Astrocyte (in vitro differentiated cells and primary cell): ENCODE measurements around the gene UBR1. TPM values are rescaled to one million over a fixed set of nuclear protein-coding genes. Genes with fewer than 3 reads are reported as not detected.

Experiments
- DNase-seq: peaks from one replicate; pipeline ENCODE4 v3.0.0-alpha.2; 2010; ENCODE audit warnings: low read depth
- FAIRE-seq: peaks from 2 replicates; lab custom pipeline; 2011; peaks lifted over from hg19 to GRCh38; lab: Jason Lieb, UNC
- H2AFZ ChIP-seq: 2 replicates; pipeline ENCODE4 v1.6.0; 2012; ENCODE audit warnings: low read depth, low read length, inconsistent platforms
- H3K27ac ChIP-seq: 2 replicates; pipeline ENCODE4 v1.5.1; 2011; ENCODE audit warnings: low read depth, low read length, inconsistent platforms
- H3K27me3 ChIP-seq: 2 replicates; pipeline ENCODE4 v1.6.0; 2011; ENCODE audit warnings: low read length, inconsistent platforms; ENCODE audit not compliant: insufficient read depth
- H3K36me3 ChIP-seq: 2 replicates; pipeline ENCODE4 v1.5.1; 2011; ENCODE audit warnings: low read length, inconsistent platforms; ENCODE audit not compliant: insufficient read depth
- H3K4me1 ChIP-seq: 2 replicates; pipeline ENCODE4 v1.5.1; 2011; ENCODE audit warnings: low read length, inconsistent platforms; ENCODE audit not compliant: insufficient read depth
- H3K4me2 ChIP-seq: 2 replicates; pipeline ENCODE4 v1.6.0; 2012; ENCODE audit warnings: low read length, inconsistent platforms
- H3K4me3 ChIP-seq: 2 replicates; pipeline ENCODE4 v1.5.1; 2011; ENCODE audit warnings: low read depth, mild to moderate bottlenecking, low read length, inconsistent platforms; ENCODE audit not compliant: insufficient read depth
- H3K79me2 ChIP-seq: 2 replicates; pipeline ENCODE4 v1.6.0; 2012; ENCODE audit warnings: mild to moderate bottlenecking, low read length, inconsistent platforms; ENCODE audit not compliant: insufficient read depth
- H3K9ac ChIP-seq: 2 replicates; pipeline ENCODE4 v1.6.0; 2012; ENCODE audit warnings: mild to moderate bottlenecking, low read length, inconsistent platforms
- H3K9me3 ChIP-seq: 2 replicates; pipeline ENCODE4 v1.5.1; 2012; ENCODE audit warnings: low read depth, mild to moderate bottlenecking, low read length, inconsistent platforms; ENCODE audit not compliant: insufficient read depth
- H4K20me1 ChIP-seq: 2 replicates; pipeline ENCODE4 v1.6.0; 2012; ENCODE audit warnings: low read length, inconsistent platforms; ENCODE audit not compliant: insufficient read depth
- H3K27ac Mint-ChIP-seq: one replicate; pipeline ENCODE4 v1.8.0; 2021; ENCODE audit warnings: mild to moderate bottlenecking, mixed read lengths; ENCODE audit not compliant: unreplicated experiment
- H3K27me3 Mint-ChIP-seq: one replicate; pipeline ENCODE4 v1.8.0; 2021; ENCODE audit warnings: low read depth, mixed read lengths; ENCODE audit not compliant: unreplicated experiment
- H3K36me3 Mint-ChIP-seq: one replicate; pipeline ENCODE4 v1.8.0; 2021; ENCODE audit warnings: low read depth, mixed read lengths; ENCODE audit not compliant: unreplicated experiment
- H3K4me1 Mint-ChIP-seq: one replicate; pipeline ENCODE4 v1.8.0; 2021; ENCODE audit warnings: low read depth, mixed read lengths; ENCODE audit not compliant: unreplicated experiment
- H3K4me3 Mint-ChIP-seq: one replicate; pipeline ENCODE4 v1.8.0; 2021; ENCODE audit warnings: mild to moderate bottlenecking, moderate library complexity, mixed read lengths; ENCODE audit not compliant: unreplicated experiment
- H3K9me3 Mint-ChIP-seq: one replicate; pipeline ENCODE4 v1.8.0; 2021; ENCODE audit warnings: mild to moderate bottlenecking, mixed read lengths; ENCODE audit not compliant: unreplicated experiment
- CTCF ChIP-seq: IDR thresholded peaks from 2 replicates; pipeline ENCODE4 v1.5.1; 2011; ENCODE audit warnings: low read depth, mild to moderate bottlenecking, inconsistent platforms, low read length, moderate library complexity; ENCODE audit not compliant: insufficient read depth
- EZH2 ChIP-seq: IDR thresholded peaks from 2 replicates; pipeline ENCODE4 v1.6.1; 2012; ENCODE audit warnings: mild to moderate bottlenecking, low read length, inconsistent platforms; ENCODE audit not compliant: insufficient read depth
- total RNA-seq: library from RNA; stranded (reverse); gene quantifications from 2 replicates; pipeline ENCODE4 v1.2.1, GENCODE V29; 2021

The UBR1 gene
- total RNA-seq, 1 donor from 2014 or later: 25.7 TPM

- Histone ChIP-seq H4K20me1 (no peaks in the 10 kb centered on the region), H3K4me2 (no peak overlapping the region), H3K27ac (no peak overlapping the region), H3K9ac (no peak overlapping the region), H3K79me2 (no peaks in the 10 kb centered on the region), H3K9me3 (no peaks in the 10 kb centered on the region), H3K4me3 (no peak overlapping the region), H2AFZ (no peak overlapping the region), H3K4me1 (no peaks in the 10 kb centered on the region), H3K27me3 (no peaks in the 10 kb centered on the region), H3K36me3 (peaks cover 17% of the 10 kb centered on the region)
- DNase-seq (no peak), FAIRE-seq (no peak)
- Mint-ChIP-seq H3K36me3 (peaks cover 9% of the 10 kb centered on the region), H3K4me1 (no peaks in the 10 kb centered on the region), H3K27me3 (no peaks in the 10 kb centered on the region), H3K4me3 (no peak overlapping the region), H3K9me3 (no peaks in the 10 kb centered on the region), H3K27ac (no peak overlapping the region)
- no peak for TF ChIP-seq EZH2
- TF ChIP-seq CTCF: no peak
Observed at GRCh38 chr15:42940527-42940926, 165.3 kb downstream of the UBR1 start.

- Histone ChIP-seq H2AFZ (no peak overlapping the region), H3K27ac (no peak overlapping the region), H3K27me3 (no peaks in the 10 kb centered on the region), H3K9me3 (no peaks in the 10 kb centered on the region), H3K4me3 (no peak overlapping the region), H3K4me1 (no peaks in the 10 kb centered on the region), H3K4me2 (no peak overlapping the region), H3K79me2 (no peaks in the 10 kb centered on the region), H3K36me3 (peaks cover 17% of the 10 kb centered on the region), H3K9ac (no peak overlapping the region), H4K20me1 (no peaks in the 10 kb centered on the region)
- no peak overlapping the region for H3K4me3 Mint-ChIP-seq
- H3K36me3 Mint-ChIP-seq: peaks cover 9% of the 10 kb centered on the region
- no peaks in the 10 kb centered on the region for H3K9me3 Mint-ChIP-seq
- TF ChIP-seq CTCF: no peak
- DNase-seq (no peak), FAIRE-seq (no peak)
- no peaks in the 10 kb centered on the region for H3K27me3 Mint-ChIP-seq
- no peak overlapping the region for H3K27ac Mint-ChIP-seq
- no peaks in the 10 kb centered on the region for H3K4me1 Mint-ChIP-seq
Observed at GRCh38 chr15:42939841-42940240, 166.0 kb downstream of the UBR1 start.

GRCh38 chr15:42937143-42937542, 168.7 kb downstream of the UBR1 start:
- Histone ChIP-seq H2AFZ (no peak overlapping the region), H4K20me1 (no peaks in the 10 kb centered on the region), H3K79me2 (no peaks in the 10 kb centered on the region), H3K36me3 (no peaks in the 10 kb centered on the region), H3K4me2 (no peak overlapping the region), H3K9ac (no peak overlapping the region), H3K4me3 (no peak overlapping the region), H3K4me1 (no peaks in the 10 kb centered on the region), H3K9me3 (no peaks in the 10 kb centered on the region), H3K27me3 (no peaks in the 10 kb centered on the region), H3K27ac (no peak overlapping the region)
- H3K27ac Mint-ChIP-seq: no peak overlapping the region
- H3K9me3 Mint-ChIP-seq: no peaks in the 10 kb centered on the region
- no peaks in the 10 kb centered on the region for H3K27me3 Mint-ChIP-seq
- no peak for TF ChIP-seq EZH2
- TF ChIP-seq CTCF: no peak
- H3K4me1 Mint-ChIP-seq: no peaks in the 10 kb centered on the region
- DNase-seq (no peak), FAIRE-seq (no peak)
- no peak overlapping the region for H3K4me3 Mint-ChIP-seq
- H3K36me3 Mint-ChIP-seq: peaks cover 3% of the 10 kb centered on the region
